ENCODE data around the gene MVB12B.

The MVB12B gene

DNA sequence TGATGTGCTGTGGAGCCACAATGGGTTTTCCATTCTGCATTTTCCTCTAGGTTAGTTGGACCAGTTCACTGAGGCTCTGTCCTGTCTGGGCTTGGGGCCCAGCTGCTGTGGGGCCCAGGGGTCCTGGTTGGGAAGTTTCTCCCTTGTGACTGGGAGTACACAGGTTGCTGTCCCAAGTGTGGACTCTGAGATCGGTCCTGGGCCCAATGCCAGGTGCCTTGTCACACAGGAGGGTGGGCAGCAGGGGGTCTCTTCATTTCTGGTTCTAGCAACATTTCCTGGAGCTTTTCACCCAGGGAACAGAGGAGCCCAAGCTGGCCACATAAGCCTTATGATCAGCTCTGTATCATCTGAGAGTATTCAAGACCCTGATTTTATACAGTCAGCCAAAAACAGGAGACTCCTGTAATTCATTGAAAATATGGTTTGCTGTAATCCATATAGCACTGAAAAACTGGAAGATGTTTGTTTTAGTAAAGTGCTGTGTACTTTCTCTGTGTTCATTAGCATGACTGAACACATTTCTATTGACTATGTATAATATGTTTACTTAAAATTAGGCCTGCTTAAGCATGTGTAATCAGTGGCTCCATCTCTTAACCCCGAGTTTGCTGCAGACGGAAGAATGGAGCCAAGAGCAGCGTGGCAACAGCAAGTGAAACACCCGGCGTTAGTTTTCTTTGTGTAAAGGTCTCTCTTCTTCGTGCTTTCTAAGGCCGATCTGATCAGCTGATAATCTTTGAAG lies 62.5 kb downstream of the MVB12B start:
- H3K4me3 ChIP-seq (ENCODE audit: insufficient read depth, low read length, poor library complexity, severe bottlenecking) = no peak overlapping the region
- no peaks in the 10 kb centered on the region for H3K9me3 ChIP-seq (ENCODE audit: insufficient read depth, low read length)
- H3K79me2 ChIP-seq (ENCODE audit: insufficient read depth, low read length) = no peaks in the 10 kb centered on the region
- H3K9ac ChIP-seq (ENCODE audit: low read length) = no peak overlapping the region
- H3K4me2 ChIP-seq (ENCODE audit: low read depth, low read length, poor library complexity, severe bottlenecking) = no peak overlapping the region
- no peaks in the 10 kb centered on the region for H3K9me2 ChIP-seq (replicated peaks; ENCODE audit: insufficient read depth, low read length)
- H3F3A ChIP-seq (ENCODE audit: insufficient read depth) = no peaks in the 10 kb centered on the region
- H2AFZ ChIP-seq (ENCODE audit: low read depth, low read length, severe bottlenecking) = no peak overlapping the region
- H4K20me1 ChIP-seq (ENCODE audit: low read depth, low read length) = no peaks in the 10 kb centered on the region
- H3K27ac ChIP-seq (ENCODE audit: low read depth, low read length) = no peak overlapping the region
- H3K36me3 ChIP-seq (ENCODE audit: low read length) = no peaks in the 10 kb centered on the region
- H3K27me3 ChIP-seq (ENCODE audit: low read length) = no peaks in the 10 kb centered on the region
- TF ChIP-seq, protein P1, sequence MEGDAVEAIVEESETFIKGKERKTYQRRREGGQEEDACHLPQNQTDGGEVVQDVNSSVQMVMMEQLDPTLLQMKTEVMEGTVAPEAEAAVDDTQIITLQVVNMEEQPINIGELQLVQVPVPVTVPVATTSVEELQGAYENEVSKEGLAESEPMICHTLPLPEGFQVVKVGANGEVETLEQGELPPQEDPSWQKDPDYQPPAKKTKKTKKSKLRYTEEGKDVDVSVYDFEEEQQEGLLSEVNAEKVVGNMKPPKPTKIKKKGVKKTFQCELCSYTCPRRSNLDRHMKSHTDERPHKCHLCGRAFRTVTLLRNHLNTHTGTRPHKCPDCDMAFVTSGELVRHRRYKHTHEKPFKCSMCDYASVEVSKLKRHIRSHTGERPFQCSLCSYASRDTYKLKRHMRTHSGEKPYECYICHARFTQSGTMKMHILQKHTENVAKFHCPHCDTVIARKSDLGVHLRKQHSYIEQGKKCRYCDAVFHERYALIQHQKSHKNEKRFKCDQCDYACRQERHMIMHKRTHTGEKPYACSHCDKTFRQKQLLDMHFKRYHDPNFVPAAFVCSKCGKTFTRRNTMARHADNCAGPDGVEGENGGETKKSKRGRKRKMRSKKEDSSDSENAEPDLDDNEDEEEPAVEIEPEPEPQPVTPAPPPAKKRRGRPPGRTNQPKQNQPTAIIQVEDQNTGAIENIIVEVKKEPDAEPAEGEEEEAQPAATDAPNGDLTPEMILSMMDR (IDR thresholded peaks at IDR 0.05; ENCODE audit: insufficient read depth, low read length, poor library complexity, severe bottlenecking) = no peak
- no peak for TF ChIP-seq EZH2phosphoT487 (conservative IDR thresholded peaks at IDR 0.05; ENCODE audit: low read length)

DNA sequence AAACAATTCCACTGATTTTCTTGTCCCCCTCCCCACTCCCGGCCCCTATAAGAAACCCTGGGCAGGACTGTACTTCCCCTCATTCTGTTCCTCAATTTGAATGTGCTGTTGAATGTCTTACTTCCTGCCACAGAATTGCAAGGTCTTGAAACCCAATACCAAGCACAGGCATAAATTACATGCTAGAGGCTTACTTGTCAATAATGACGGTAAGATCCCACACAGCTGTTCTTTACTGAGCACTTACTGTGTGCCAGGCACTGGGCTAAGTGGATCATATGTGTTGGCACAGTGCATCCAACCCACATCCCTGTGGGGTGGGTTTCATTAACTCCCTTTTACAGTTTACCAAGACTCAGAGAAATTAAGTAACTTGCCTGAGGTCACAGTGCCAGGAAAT lies 63.4 kb downstream of the MVB12B start:
- no peaks in the 10 kb centered on the region for H3K27me3 ChIP-seq (ENCODE audit: low read length)
- no peak overlapping the region for H3K4me3 ChIP-seq (ENCODE audit: insufficient read depth, low read length, poor library complexity, severe bottlenecking)
- no peaks in the 10 kb centered on the region for H3K79me2 ChIP-seq (ENCODE audit: insufficient read depth, low read length)
- H3K9ac ChIP-seq (ENCODE audit: low read length) = no peak overlapping the region
- H4K20me1 ChIP-seq (ENCODE audit: low read depth, low read length) = no peaks in the 10 kb centered on the region
- no peak overlapping the region for H2AFZ ChIP-seq (ENCODE audit: low read depth, low read length, severe bottlenecking)
- no peak overlapping the region for H3K27ac ChIP-seq (ENCODE audit: low read depth, low read length)
- no peak overlapping the region for H3K4me2 ChIP-seq (ENCODE audit: low read depth, low read length, poor library complexity, severe bottlenecking)
- TF ChIP-seq, protein P1 (IDR thresholded peaks at IDR 0.05; ENCODE audit: insufficient read depth, low read length, poor library complexity, severe bottlenecking) = no peak
- TF ChIP-seq EZH2phosphoT487 (conservative IDR thresholded peaks at IDR 0.05; ENCODE audit: low read length) = no peak
- H3F3A ChIP-seq (ENCODE audit: insufficient read depth) = no peaks in the 10 kb centered on the region
- no peaks in the 10 kb centered on the region for H3K36me3 ChIP-seq (ENCODE audit: low read length)
- no peaks in the 10 kb centered on the region for H3K9me3 ChIP-seq (ENCODE audit: insufficient read depth, low read length)
- H3K9me2 ChIP-seq (replicated peaks; ENCODE audit: insufficient read depth, low read length) = no peaks in the 10 kb centered on the region

DNA sequence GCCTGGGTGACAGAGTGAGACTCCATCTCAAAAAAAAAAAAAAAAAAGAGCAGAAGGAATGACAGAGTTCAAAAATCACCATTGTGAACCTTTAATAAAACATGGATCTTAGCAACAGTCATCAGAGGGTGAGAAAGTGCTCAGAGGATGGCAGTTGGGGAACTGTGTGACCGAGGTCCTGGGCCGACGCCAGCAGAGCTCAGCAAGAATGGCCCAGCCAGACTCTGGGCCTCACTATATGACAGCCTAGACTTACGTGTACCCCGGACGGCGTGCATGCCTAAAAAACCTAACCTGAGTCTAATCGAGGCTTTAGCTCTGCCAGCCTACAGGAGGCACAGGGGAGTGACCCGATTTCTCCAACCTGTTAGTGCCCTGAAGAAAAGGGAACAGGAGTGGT lies 64.3 kb downstream of the MVB12B start:
- Histone ChIP-seq H3K9me2 (replicated peaks; ENCODE audit: insufficient read depth, low read length) (no peaks in the 10 kb centered on the region), H2AFZ (ENCODE audit: low read depth, low read length, severe bottlenecking) (no peak overlapping the region), H3K9ac (ENCODE audit: low read length) (no peak overlapping the region), H3K4me3 (ENCODE audit: insufficient read depth, low read length, poor library complexity, severe bottlenecking) (no peak overlapping the region), H3K79me2 (ENCODE audit: insufficient read depth, low read length) (no peaks in the 10 kb centered on the region), H3K9me3 (ENCODE audit: insufficient read depth, low read length) (no peaks in the 10 kb centered on the region), H3K36me3 (ENCODE audit: low read length) (no peaks in the 10 kb centered on the region), H4K20me1 (ENCODE audit: low read depth, low read length) (no peaks in the 10 kb centered on the region), H3K4me2 (ENCODE audit: low read depth, low read length, poor library complexity, severe bottlenecking) (no peak overlapping the region), H3F3A (ENCODE audit: insufficient read depth) (no peaks in the 10 kb centered on the region), H3K27me3 (ENCODE audit: low read length) (no peaks in the 10 kb centered on the region), H3K27ac (ENCODE audit: low read depth, low read length) (no peak overlapping the region)
- TF ChIP-seq, protein P1 (IDR thresholded peaks at IDR 0.05; ENCODE audit: insufficient read depth, low read length, poor library complexity, severe bottlenecking) = no peak
- TF ChIP-seq EZH2phosphoT487 (conservative IDR thresholded peaks at IDR 0.05; ENCODE audit: low read length) = no peak

Data from SU-DHL-6 (cell line).